Upper lobe of left lung (tissue), 6 donors: ENCODE data around the gene AKAP8L. TPM values are rescaled to one million over a fixed set of nuclear protein-coding genes. Genes with fewer than 3 reads are reported as not detected.
"Not testable (repeated sequence)": the region's sequence is repeated elsewhere in the genome, so short reads cannot be mapped to it uniquely, and the experiment has no call there.

ENCODE experiments used
- ATAC-seq, 2 donors: fragments of 200-7000 bp; cut with Tn5 transposase; one replicate each; pipeline ENCODE4 v1.9.1; 2022; ENCODE audit warnings: mild to moderate bottlenecking in 2 of 2, moderate library complexity in 2 of 2; ENCODE audit not compliant: low FRiP score in 2 of 2
- DNase-seq, 2 donors: peaks; one replicate each; pipeline ENCODE4 v3.0.0-alpha.2; 2019 to 2020
- H3K27ac ChIP-seq, 4 donors: fragments of 200-600 bp; sonication (generic); one replicate each; pipeline ENCODE4 v1.5.1; 2016 to 2019
- H3K27me3 ChIP-seq, 4 donors: fragments of 200-600 bp; sonication (generic); one replicate each; pipeline ENCODE4 v1.5.1; 2017 to 2019
- H3K36me3 ChIP-seq, 4 donors: fragments of 200-600 bp; sonication (generic); one replicate each; pipeline ENCODE4 v1.5.1; 2016 to 2019
- H3K4me1 ChIP-seq, 4 donors: fragments of 200-600 bp; sonication (generic); one replicate each; pipeline ENCODE4 v1.5.1; 2018 to 2019
- H3K4me3 ChIP-seq, 4 donors: fragments of 200-600 bp; sonication (generic); one replicate each; pipeline ENCODE4 v1.5.1; 2017 to 2019; ENCODE audit warnings: mild to moderate bottlenecking in 2 of 4, moderate library complexity in 1 of 4
- H3K9me3 ChIP-seq, 4 donors: fragments of 200-600 bp; sonication (generic); one replicate each; pipeline ENCODE4 v1.5.1; 2018 to 2019
- EP300 ChIP-seq, 4 donors: sonication (generic); formaldehyde crosslinking; IDR thresholded peaks; one replicate each; pipeline ENCODE4 v1.5.1; 2017; ENCODE audit warnings: antibody characterized with exemption in 4 of 4, control low read depth in 2 of 4
- POLR2A ChIP-seq, 4 donors: fragments of 450-650 bp; IDR thresholded peaks; one replicate each; pipeline ENCODE4 v1.5.1; 2016 to 2017; ENCODE audit warnings: antibody characterized with exemption in 4 of 4, mild to moderate bottlenecking in 2 of 4
- POLR2AphosphoS5 ChIP-seq, 2 donors: sonication (generic); formaldehyde crosslinking; IDR thresholded peaks; one replicate each; pipeline ENCODE4 v1.5.1; 2017; ENCODE audit warnings: antibody characterized with exemption in 2 of 2
- WGBS, 2 donors: methylation state at CpG; one replicate each; pipeline ENCODE4 v1.1.5; 2017 to 2018; 5-methylcytosine and 5-hydroxymethylcytosine counted together
- total RNA-seq, 6 donors: library from RNA; depleted of rRNA in 4 of 6; stranded (reverse); fragments of >200 nt in 4 of 6; gene quantifications; one replicate each; pipeline versions ENCODE4 v1.1.0 to v1.2.1, GENCODE V29; 2016 to 2021
- TF ChIP-seq, protein P1 (sequence below), 6 experiments: fragments of 450-650 bp in 4 of 6; fragments of 200-600 bp in 2 of 6; sonication (generic) in 2 of 6; IDR thresholded peaks; one replicate each; pipeline ENCODE4 v1.5.1; 2016 to 2019; ENCODE audit warnings: antibody characterized with exemption in 6 of 6
- donor health status: DM: no; HTN: no; CAD: no; lungs with moderate emphysema.
- donor health status: DM: no; HTN: yes; CAD: no; lungs with severe emphysema.

Gene AKAP8L
- total RNA-seq, 6 donors from 2014 or later: 79.8 to 476 (median 91.2) TPM

- no peak for TF ChIP-seq POLR2A (IDR thresholded peaks at IDR 0.05)
- TF ChIP-seq, protein P1, sequence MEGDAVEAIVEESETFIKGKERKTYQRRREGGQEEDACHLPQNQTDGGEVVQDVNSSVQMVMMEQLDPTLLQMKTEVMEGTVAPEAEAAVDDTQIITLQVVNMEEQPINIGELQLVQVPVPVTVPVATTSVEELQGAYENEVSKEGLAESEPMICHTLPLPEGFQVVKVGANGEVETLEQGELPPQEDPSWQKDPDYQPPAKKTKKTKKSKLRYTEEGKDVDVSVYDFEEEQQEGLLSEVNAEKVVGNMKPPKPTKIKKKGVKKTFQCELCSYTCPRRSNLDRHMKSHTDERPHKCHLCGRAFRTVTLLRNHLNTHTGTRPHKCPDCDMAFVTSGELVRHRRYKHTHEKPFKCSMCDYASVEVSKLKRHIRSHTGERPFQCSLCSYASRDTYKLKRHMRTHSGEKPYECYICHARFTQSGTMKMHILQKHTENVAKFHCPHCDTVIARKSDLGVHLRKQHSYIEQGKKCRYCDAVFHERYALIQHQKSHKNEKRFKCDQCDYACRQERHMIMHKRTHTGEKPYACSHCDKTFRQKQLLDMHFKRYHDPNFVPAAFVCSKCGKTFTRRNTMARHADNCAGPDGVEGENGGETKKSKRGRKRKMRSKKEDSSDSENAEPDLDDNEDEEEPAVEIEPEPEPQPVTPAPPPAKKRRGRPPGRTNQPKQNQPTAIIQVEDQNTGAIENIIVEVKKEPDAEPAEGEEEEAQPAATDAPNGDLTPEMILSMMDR (IDR thresholded peaks at IDR 0.05): no peak
- TF ChIP-seq POLR2AphosphoS5 (IDR thresholded peaks at IDR 0.05): no peak
- TF ChIP-seq EP300 (IDR thresholded peaks at IDR 0.05): no peak
- WGBS, 2 donors: 81 to 83% methylated on average over 3 of the region's 3 CpGs
- ATAC-seq (no peak), DNase-seq (no peak)
- peak overlapping the region in 1 of 4 donors; percentile 10 for H3K27ac ChIP-seq
- no peak overlapping the region for H3K4me3 ChIP-seq
- H3K27me3 ChIP-seq: no peaks in the 10 kb centered on the region
- peaks cover 47 to 84% (median 72%) of the 10 kb centered on the region in 4 donors for H3K36me3 ChIP-seq
- H3K4me1 ChIP-seq: peaks cover 0 to 7% (median 0%) of the 10 kb centered on the region in 4 donors
- H3K9me3 ChIP-seq: no peaks in the 10 kb centered on the region
Measured at GRCh38 chr19:15358918-15359317, 59.9 kb downstream of the AKAP8L start.

DNA sequence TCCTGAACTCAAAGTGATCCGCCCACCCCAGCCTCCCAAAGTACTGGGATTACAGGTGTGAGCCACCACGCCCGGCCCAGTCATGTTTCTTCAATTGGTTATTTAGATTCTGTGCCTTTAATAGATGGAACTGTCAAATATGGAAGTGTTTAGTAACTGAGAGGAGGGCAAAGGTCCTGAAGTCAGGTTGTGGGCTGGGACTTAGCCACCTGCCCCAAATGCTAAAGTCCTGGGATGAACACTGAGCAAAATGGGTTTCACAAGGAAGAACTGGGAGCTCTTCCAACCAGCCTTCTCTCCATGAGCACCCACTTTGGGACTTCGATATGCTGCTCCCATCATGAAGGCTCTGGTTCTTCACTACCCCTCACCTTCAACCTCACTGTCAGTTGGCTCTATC, 60.9 kb downstream of the AKAP8L start:
- Histone ChIP-seq H3K27me3 (no peaks in the 10 kb centered on the region), H3K27ac (no peak overlapping the region), H3K4me3 (no peak overlapping the region), H3K36me3 (peaks cover 47 to 90% (median 75%) of the 10 kb centered on the region in 4 donors), H3K9me3 (no peaks in the 10 kb centered on the region), H3K4me1 (peaks cover 0 to 7% (median 0%) of the 10 kb centered on the region in 4 donors)
- TF ChIP-seq, protein P1 (IDR thresholded peaks at IDR 0.05): no peak
- TF ChIP-seq POLR2A (IDR thresholded peaks at IDR 0.05): no peak
- TF ChIP-seq EP300 (IDR thresholded peaks at IDR 0.05): no peak
- no peak for TF ChIP-seq POLR2AphosphoS5 (IDR thresholded peaks at IDR 0.05)
- 98 to 100% methylated on average over 1 to 4 of the region's 4 CpGs for WGBS, 2 donors
- ATAC-seq (no peak), DNase-seq (no peak)

GRCh38 chr19:15354566-15355296, 64.1 kb downstream of the AKAP8L start:
- WGBS, 2 donors: 86 to 87% methylated on average over 27 of the region's 27 CpGs
- peaks cover 35 to 72% (median 56%) of the 10 kb centered on the region in 4 donors for H3K36me3 ChIP-seq

GRCh38 chr19:15353908-15354307, 64.9 kb downstream of the AKAP8L start:
- ATAC-seq (no peak), DNase-seq (no peak)
- Histone ChIP-seq H3K27me3 (no peaks in the 10 kb centered on the region), H3K4me1 (no peaks in the 10 kb centered on the region), H3K9me3 (no peaks in the 10 kb centered on the region), H3K27ac (no peak overlapping the region), H3K36me3 (peaks cover 32 to 64% (median 49%) of the 10 kb centered on the region in 4 donors), H3K4me3 (no peak overlapping the region)
- no peak for TF ChIP-seq POLR2A (IDR thresholded peaks at IDR 0.05)
- TF ChIP-seq, protein P1 (IDR thresholded peaks at IDR 0.05): no peak
- TF ChIP-seq POLR2AphosphoS5 (IDR thresholded peaks at IDR 0.05): no peak
- TF ChIP-seq EP300 (IDR thresholded peaks at IDR 0.05): no peak
- WGBS, 2 donors: 67 to 93% methylated on average over 4 of the region's 4 CpGs

More at GRCh38 chr19:15354566-15355296, 64.1 kb downstream of the AKAP8L start:
- Histone ChIP-seq H3K9me3 (no peaks in the 10 kb centered on the region), H3K4me3 (no peak overlapping the region), H3K4me1 (no peaks in the 10 kb centered on the region), H3K27ac (no peak overlapping the region), H3K27me3 (no peaks in the 10 kb centered on the region)
- ATAC-seq (no peak), DNase-seq (peak in 1 of 2 donors; percentile 60)
- TF ChIP-seq EP300 (IDR thresholded peaks at IDR 0.05): no peak
- TF ChIP-seq POLR2AphosphoS5 (IDR thresholded peaks at IDR 0.05): no peak
- TF ChIP-seq, protein P1 (IDR thresholded peaks at IDR 0.05): no peak
- no peak for TF ChIP-seq POLR2A (IDR thresholded peaks at IDR 0.05)

DNA sequence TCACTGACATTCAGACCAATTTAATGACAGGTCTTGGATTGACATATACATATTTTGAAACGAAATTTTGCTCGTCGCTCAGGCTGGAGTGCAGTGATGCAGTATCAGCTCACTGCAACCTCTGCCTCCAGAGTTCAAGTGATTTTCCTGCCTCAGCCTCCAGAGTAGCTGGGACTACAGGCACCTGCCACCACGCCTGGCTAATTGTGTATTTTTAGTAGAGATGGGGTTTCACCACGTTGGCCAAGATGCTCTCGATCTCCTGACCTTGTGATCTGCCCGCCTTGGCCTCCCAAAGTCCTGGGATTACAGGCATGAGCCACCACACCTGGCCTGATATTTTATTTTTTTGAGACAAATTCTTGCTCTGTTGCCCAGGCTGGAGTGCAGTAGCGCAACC, 66.3 kb downstream of the AKAP8L start:
- H3K27me3 ChIP-seq, H3K4me3 ChIP-seq, H3K27ac ChIP-seq, H3K9me3 ChIP-seq, ATAC-seq, DNase-seq, H3K4me1 ChIP-seq: not testable (repeated sequence)
- peaks cover 20 to 50% (median 37%) of the 10 kb centered on the region in 4 donors for H3K36me3 ChIP-seq
- WGBS, 2 donors: 93 to 95% methylated on average over 8 of the region's 8 CpGs

DNA sequence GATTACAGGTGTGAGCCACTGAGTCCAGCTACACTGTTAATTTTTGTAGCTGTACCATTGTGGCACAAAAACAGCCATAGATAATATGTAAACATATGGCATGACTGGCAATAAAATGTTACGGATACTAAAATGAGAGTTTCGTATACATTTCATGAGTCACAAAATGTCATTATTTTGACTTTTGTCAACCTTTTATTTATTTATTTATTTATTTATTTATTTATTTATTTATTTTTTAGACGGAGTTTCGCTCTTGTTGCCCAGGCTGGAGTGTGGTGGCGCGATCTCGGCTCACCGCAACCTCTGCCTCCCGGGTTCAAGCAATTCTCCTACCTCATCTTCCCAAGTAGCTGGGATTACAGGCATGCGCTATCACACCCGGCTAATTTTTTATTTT, 77.5 kb downstream of the AKAP8L start:
- DNase-seq: not testable (repeated sequence)
- WGBS, 2 donors: 92 to 96% methylated on average over 11 of the region's 11 CpGs

More for the DNA sequence above, 77.5 kb downstream of the AKAP8L start:
- H3K4me3 ChIP-seq, H3K4me1 ChIP-seq, H3K27ac ChIP-seq, H3K27me3 ChIP-seq, H3K9me3 ChIP-seq, ATAC-seq: not testable (repeated sequence)
- H3K36me3 ChIP-seq: peaks cover 0 to 21% (median 0%) of the 10 kb centered on the region in 4 donors
